GM12865 (cell line): ENCODE data around the gene SMAD7.
A peak's percentile ranks its signal among the peaks of the same experiment; 100 is the strongest.

Experiments used
- DNase-seq: peaks from one replicate; pipeline ENCODE4 v3.0.0; 2010; ENCODE audit warnings: low read depth
- H3K4me3 ChIP-seq: 2 replicates; pipeline ENCODE4 v1.5.1; 2011; ENCODE audit warnings: mild to moderate bottlenecking, low read depth, low read length, control low read depth
- TF ChIP-seq, protein P1 (sequence below): IDR thresholded peaks from 2 replicates; pipeline ENCODE4 v1.5.1; 2011; ENCODE audit warnings: low read length, control low read depth, low read depth, inconsistent platforms; ENCODE audit not compliant: insufficient read depth; ENCODE audit errors: missing control alignments

The SMAD7 gene

GRCh38 chr18:48950536-48951447 is at the start of gene SMAD7:
SMAD7 (minus strand) TSS chr18:48950965; CDS start chr18:48950424, 541 bp downstream.
- peak within 1 kb of the TSS; percentile 91 for H3K4me3 ChIP-seq
- DNase-seq, result peak; percentile 40

DNA sequence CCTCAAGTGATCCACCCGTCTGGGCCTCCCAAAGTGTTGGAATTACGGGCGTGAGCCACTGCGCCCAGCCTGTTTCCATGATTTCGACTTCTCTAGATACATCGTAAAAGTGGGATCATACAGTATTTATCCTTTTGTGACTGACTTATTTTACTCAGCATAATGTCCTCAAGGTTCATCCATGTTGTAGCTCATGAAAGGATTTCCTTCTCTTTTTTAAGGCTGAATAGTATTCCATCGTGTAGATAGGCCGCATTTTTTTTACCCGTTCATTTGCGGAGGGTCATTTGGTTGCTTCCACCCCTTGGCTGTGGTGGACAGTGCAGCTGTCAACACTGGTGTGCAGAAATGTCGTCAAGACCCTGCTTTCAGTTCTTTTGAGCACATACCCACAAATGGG is 48.8 kb upstream of the SMAD7 start:
- no peak overlapping the region for H3K4me3 ChIP-seq
- DNase-seq, result no peak
- TF ChIP-seq, protein P1, sequence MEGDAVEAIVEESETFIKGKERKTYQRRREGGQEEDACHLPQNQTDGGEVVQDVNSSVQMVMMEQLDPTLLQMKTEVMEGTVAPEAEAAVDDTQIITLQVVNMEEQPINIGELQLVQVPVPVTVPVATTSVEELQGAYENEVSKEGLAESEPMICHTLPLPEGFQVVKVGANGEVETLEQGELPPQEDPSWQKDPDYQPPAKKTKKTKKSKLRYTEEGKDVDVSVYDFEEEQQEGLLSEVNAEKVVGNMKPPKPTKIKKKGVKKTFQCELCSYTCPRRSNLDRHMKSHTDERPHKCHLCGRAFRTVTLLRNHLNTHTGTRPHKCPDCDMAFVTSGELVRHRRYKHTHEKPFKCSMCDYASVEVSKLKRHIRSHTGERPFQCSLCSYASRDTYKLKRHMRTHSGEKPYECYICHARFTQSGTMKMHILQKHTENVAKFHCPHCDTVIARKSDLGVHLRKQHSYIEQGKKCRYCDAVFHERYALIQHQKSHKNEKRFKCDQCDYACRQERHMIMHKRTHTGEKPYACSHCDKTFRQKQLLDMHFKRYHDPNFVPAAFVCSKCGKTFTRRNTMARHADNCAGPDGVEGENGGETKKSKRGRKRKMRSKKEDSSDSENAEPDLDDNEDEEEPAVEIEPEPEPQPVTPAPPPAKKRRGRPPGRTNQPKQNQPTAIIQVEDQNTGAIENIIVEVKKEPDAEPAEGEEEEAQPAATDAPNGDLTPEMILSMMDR, result no peak

More at GRCh38 chr18:48950536-48951447, at the start of gene SMAD7:
- TF ChIP-seq, protein P1, result no peak

DNA sequence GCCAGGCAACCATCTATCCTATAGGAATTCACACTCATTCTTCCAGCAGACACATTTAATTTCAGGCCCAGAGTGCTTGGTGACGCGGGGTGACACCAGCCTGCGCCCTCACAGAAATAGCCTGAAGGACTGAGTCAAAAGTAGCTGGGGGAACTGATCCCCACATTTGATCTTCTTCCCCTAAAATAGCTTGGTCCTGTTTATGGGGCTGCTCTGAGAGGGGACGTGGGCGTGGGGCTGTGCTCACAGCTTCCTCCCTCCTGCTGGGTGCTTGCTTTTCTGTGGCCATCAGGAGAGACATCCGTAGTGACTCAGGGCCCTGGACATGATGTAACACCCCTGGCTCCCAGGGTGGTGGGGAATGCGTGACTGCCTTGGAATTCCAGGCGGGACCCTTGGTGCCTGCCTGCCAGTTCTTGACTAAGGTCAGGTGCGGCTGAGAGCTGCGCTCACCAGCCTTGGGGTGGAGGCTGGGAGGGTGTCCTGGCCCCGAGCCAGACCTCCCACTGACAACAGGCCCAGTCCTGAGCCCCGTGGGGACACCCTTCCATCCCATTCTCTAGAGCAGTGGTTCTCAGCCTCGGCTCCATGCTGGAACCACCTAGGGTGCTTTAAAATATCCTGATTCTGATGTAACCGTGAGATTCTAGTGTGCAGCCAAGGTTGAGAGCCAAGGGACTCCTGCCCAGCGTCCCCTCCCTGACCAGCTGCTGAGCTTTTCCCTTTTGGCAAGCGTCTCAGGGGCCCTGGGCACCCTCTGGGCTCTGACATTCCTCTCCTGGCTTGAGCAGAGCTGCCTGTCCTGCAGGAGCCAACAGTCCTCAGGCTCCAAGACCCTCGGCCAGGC is 47.4 kb upstream of the SMAD7 start:
- H3K4me3 ChIP-seq, result no peak overlapping the region
- TF ChIP-seq, protein P1, result no peak
- no peak for DNase-seq

DNA sequence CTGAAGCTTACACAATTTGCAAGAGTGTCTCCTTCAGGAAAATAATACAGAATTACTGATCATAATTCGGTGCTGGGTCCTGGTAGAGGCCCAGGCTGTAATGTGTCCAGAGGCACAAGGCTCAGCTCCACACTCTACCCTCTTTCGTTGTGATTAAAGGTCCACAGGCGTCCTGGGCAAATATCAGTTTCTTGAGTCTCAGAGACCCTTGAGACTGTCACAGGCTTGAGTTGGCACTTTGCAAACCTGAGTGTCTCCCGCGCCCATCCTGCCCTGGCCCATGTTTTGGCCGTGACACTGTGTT is 46.9 kb upstream of the SMAD7 start:
- TF ChIP-seq, protein P1, result no peak
- no peak for DNase-seq
- no peak overlapping the region for H3K4me3 ChIP-seq

- TF ChIP-seq, protein P1, result no peak
- H3K4me3 ChIP-seq, result no peak overlapping the region
- DNase-seq, result no peak
Observed at GRCh38 chr18:48996901-48997463, 46.2 kb upstream of the SMAD7 start.

- H3K4me3 ChIP-seq, result no peak overlapping the region
- TF ChIP-seq, protein P1, result no peak
- no peak for DNase-seq
Observed at GRCh38 chr18:48996041-48996440, 45.3 kb upstream of the SMAD7 start.
